ENCODE results near the gene TUSC7. TPM values are rescaled to one million over a fixed set of nuclear protein-coding genes. Genes with fewer than 3 reads are reported as not detected.

TUSC7 gene
- total and polyA plus RNA-seq, 2 of the 8 experiments (the other 6 are each of a cell fraction or from before 2014, with no cell fraction given), result not detected

- H4K8ac ChIP-seq (ENCODE audit: extremely low read depth, insufficient read depth, low read length), result no peak overlapping the region
- H3K4me2 ChIP-seq (ENCODE audit: insufficient read depth in 1 of 2, low read depth in 2 of 2, low read length in 2 of 2), result no peak overlapping the region
- no peaks in the 10 kb centered on the region; a peak in 1 of 8 replicates for H3K36me3 ChIP-seq (ENCODE audit: control insufficient read depth in 2 of 4, insufficient read depth in 4 of 4, low read length in 3 of 4)
- no peak overlapping the region for H3K56ac ChIP-seq (replicated peaks; ENCODE audit: insufficient read length, low read depth, low read length)
- no peaks in the 10 kb centered on the region for H3K23me2 ChIP-seq (ENCODE audit: low read depth, low read length)
- H4K91ac ChIP-seq (replicated peaks; ENCODE audit: insufficient read length, low read length), result no peak overlapping the region
- no peaks in the 10 kb centered on the region for H3K79me1 ChIP-seq (ENCODE audit: low read depth, low read length)
- H4K20me1 ChIP-seq (replicated peaks in 1 of 2; ENCODE audit: control insufficient read depth in 1 of 2, insufficient read depth in 2 of 2, low read length in 2 of 2), result no peaks in the 10 kb centered on the region
- H3K14ac ChIP-seq (ENCODE audit: insufficient read length), result no peak overlapping the region
- H3K18ac ChIP-seq (ENCODE audit: extremely low read depth, low read length), result no peak overlapping the region
- no peak overlapping the region for H4K5ac ChIP-seq (ENCODE audit: insufficient read length, low read depth, low read length)
- H3K9ac ChIP-seq (replicated peaks in 1 of 4; ENCODE audit: extremely low read depth in 1 of 4, low read depth in 3 of 4, low read length in 3 of 4), result no peak overlapping the region
- WGBS, 2 experiments (ENCODE audit: extremely low coverage in 1 of 2, insufficient coverage in 1 of 2, insufficient read length in 1 of 2, insufficient replicate concordance in 2 of 2, low coverage in 1 of 2, low lambda C conversion rate in 2 of 2, missing lambda C conversion rate in 1 of 2), result 95% methylated on average over 1 of the region's 1 CpG; no CpG with 5 or more reads in 1 of the 2 experiments
- no peak overlapping the region for H3K4ac ChIP-seq (replicated peaks; ENCODE audit: insufficient read length, low read depth, low read length)
- H3K9me3 ChIP-seq (ENCODE audit: insufficient read depth in 2 of 2, low read depth in 1 of 2, low read length in 1 of 2), result no peaks in the 10 kb centered on the region
- H2BK120ac ChIP-seq (replicated peaks; ENCODE audit: low read depth, low read length), result no peak overlapping the region
- no peak overlapping the region for H2AFZ ChIP-seq (ENCODE audit: low read length)
- H3K27ac ChIP-seq (ENCODE audit: low read depth, low read length), result no peak overlapping the region
- H2BK20ac ChIP-seq (ENCODE audit: low read length), result no peak overlapping the region
- no peaks in the 10 kb centered on the region for H3K27me3 ChIP-seq (replicated peaks in 1 of 4; ENCODE audit: control insufficient read depth in 3 of 4, extremely low read depth in 1 of 4, insufficient read depth in 3 of 4, low read length in 3 of 4)
- H2BK12ac ChIP-seq (ENCODE audit: low read depth, low read length), result no peak overlapping the region
- TF ChIP-seq, protein P1, sequence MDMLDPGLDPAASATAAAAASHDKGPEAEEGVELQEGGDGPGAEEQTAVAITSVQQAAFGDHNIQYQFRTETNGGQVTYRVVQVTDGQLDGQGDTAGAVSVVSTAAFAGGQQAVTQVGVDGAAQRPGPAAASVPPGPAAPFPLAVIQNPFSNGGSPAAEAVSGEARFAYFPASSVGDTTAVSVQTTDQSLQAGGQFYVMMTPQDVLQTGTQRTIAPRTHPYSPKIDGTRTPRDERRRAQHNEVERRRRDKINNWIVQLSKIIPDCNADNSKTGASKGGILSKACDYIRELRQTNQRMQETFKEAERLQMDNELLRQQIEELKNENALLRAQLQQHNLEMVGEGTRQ (IDR thresholded peaks at IDR 0.05; ENCODE audit: low read length), result no peak
- TF ChIP-seq NANOG (IDR thresholded peaks at IDR 0.05; ENCODE audit: insufficient read depth, low read depth, low read length, poor library complexity, severe bottlenecking) (no peak), RAD21 (IDR thresholded peaks at IDR 0.05 in 1 of 2, conservative IDR thresholded peaks at IDR 0.05 in 1 of 2; ENCODE audit: low read depth in 2 of 2, low read length in 2 of 2) (no peak), TCF12 (IDR thresholded peaks at IDR 0.05; ENCODE audit: low read depth, low read length) (no peak)
- ChIA-PET CTCF (ENCODE audit: partially characterized antibody) (interaction anchor here (0.6 kb wide), 1 partner anchor 131 kb away, joined by 3 read pairs; no protein-coding TSS in a partner anchor), POLR2A (ENCODE audit: partially characterized antibody) (no interaction called here)
- FAIRE-seq (no peak), DNase-seq (ENCODE audit: low read depth in 1 of 2, low spot score in 2 of 2) (no peak)
- no peak overlapping the region for H2BK15ac ChIP-seq (ENCODE audit: low read length)
- no peak overlapping the region for H3K4me3 ChIP-seq (ENCODE audit: extremely low read depth in 1 of 4, insufficient read depth in 2 of 4, low read depth in 3 of 4, low read length in 4 of 4)
- no peak overlapping the region for H2AK5ac ChIP-seq (ENCODE audit: low read depth, low read length)
- no peaks in the 10 kb centered on the region for H3K79me2 ChIP-seq (ENCODE audit: control insufficient read depth in 1 of 2, insufficient read depth in 2 of 2, low read length in 2 of 2)
- H3K4me1 ChIP-seq (replicated peaks in 1 of 4; ENCODE audit: control insufficient read depth in 3 of 4, insufficient read depth in 4 of 4, low read length in 3 of 4), result no peaks in the 10 kb centered on the region
- no peak overlapping the region for H3K23ac ChIP-seq (ENCODE audit: insufficient read length)
- H2BK5ac ChIP-seq (ENCODE audit: low read depth, low read length), result no peak overlapping the region
Measured at GRCh38 chr3:116717566-116717965, 8.0 kb downstream of the TUSC7 start.
